SK-N-SH treated with all-trans-retinoic acid at 6 μM for 48 hours (cell line): Measurements from ENCODE around the gene EPN1.

Experiments
- ATAC-seq: fragments of 200-7000 bp; cut with Tn5 transposase; 3 replicates; pipeline ENCODE4 v1.9.1; 2020; ENCODE audit warnings: mild to moderate bottlenecking, moderate library complexity
- CREB5 ChIP-seq: fragments of 250-450 bp; sonication (Bioruptor Pico); IDR thresholded peaks from 2 replicates; pipeline ENCODE4 v1.5.1; 2020; ENCODE audit warnings: low read depth, mild to moderate bottlenecking, moderate library complexity
- CSDC2 ChIP-seq: fragments of 250-450 bp; sonication (Bioruptor Pico); IDR thresholded peaks from 2 replicates; pipeline ENCODE4 v1.5.0; 2020; ENCODE audit warnings: mild to moderate bottlenecking, moderate library complexity
- ESRRG ChIP-seq: fragments of 250-450 bp; sonication (Bioruptor Pico); IDR thresholded peaks from 2 replicates; pipeline ENCODE4 v1.6.1; 2021; ENCODE audit warnings: mild to moderate bottlenecking
- GLIS3 ChIP-seq: fragments of 250-450 bp; sonication (Bioruptor Pico); IDR thresholded peaks from 2 replicates; pipeline ENCODE4 v1.5.0; 2020; ENCODE audit warnings: mild to moderate bottlenecking, moderate library complexity
- ISL1 ChIP-seq: fragments of 250-450 bp; sonication (Bioruptor Pico); IDR thresholded peaks from 2 replicates; pipeline ENCODE4 v2.1.2; 2022; ENCODE audit warnings: mild to moderate bottlenecking, moderate library complexity
- OSR1 ChIP-seq: fragments of 250-450 bp; sonication (Bioruptor Pico); IDR thresholded peaks from 2 replicates; pipeline ENCODE4 v1.8.0; 2022; ENCODE audit warnings: moderate library complexity, mild to moderate bottlenecking, inconsistent platforms
- PATZ1 ChIP-seq: fragments of 250-450 bp; sonication (Bioruptor Pico); IDR thresholded peaks from 2 replicates; pipeline ENCODE4 v1.8.0; 2020; ENCODE audit warnings: mild to moderate bottlenecking, moderate library complexity, borderline replicate concordance
- POU6F1 ChIP-seq: fragments of 250-450 bp; sonication (Bioruptor Pico); IDR thresholded peaks from 2 replicates; pipeline ENCODE4 v1.8.0; 2021; ENCODE audit warnings: low read depth, mild to moderate bottlenecking, moderate library complexity, borderline replicate concordance
- PPARA ChIP-seq: fragments of 250-450 bp; sonication (Bioruptor Pico); IDR thresholded peaks from 2 replicates; pipeline ENCODE4 v1.5.0; 2020; ENCODE audit warnings: mild to moderate bottlenecking, borderline replicate concordance
- RARB ChIP-seq: fragments of 250-450 bp; sonication (Bioruptor Pico); IDR thresholded peaks from 2 replicates; pipeline ENCODE4 v1.8.0; 2021; ENCODE audit warnings: mild to moderate bottlenecking, moderate library complexity
- TCF4 ChIP-seq: fragments of 250-450 bp; sonication (Bioruptor Pico); IDR thresholded peaks from 2 replicates; pipeline ENCODE4 v1.8.0; 2021; ENCODE audit warnings: mild to moderate bottlenecking, moderate library complexity, borderline replicate concordance
- TSHZ2 ChIP-seq: fragments of 250-450 bp; sonication (Bioruptor Pico); IDR thresholded peaks from 2 replicates; pipeline ENCODE4 v1.5.0; 2020; ENCODE audit warnings: mild to moderate bottlenecking, moderate library complexity
- ZC3H10 ChIP-seq: fragments of 250-450 bp; sonication (Bioruptor Pico); IDR thresholded peaks from 2 replicates; pipeline ENCODE4 v1.5.1; 2021; ENCODE audit warnings: mild to moderate bottlenecking, moderate library complexity
- ZFP3 ChIP-seq: fragments of 250-450 bp; sonication (Bioruptor Pico); IDR thresholded peaks from 2 replicates; pipeline ENCODE4 v1.5.0; 2020; ENCODE audit warnings: mild to moderate bottlenecking, moderate library complexity
- ZFP30 ChIP-seq: fragments of 450-650 bp; formaldehyde crosslinking; IDR thresholded peaks from 2 replicates; pipeline ENCODE4 v1.5.0; 2022; ENCODE audit warnings: mild to moderate bottlenecking, moderate library complexity
- ZNF565 ChIP-seq: fragments of 450-650 bp; formaldehyde crosslinking; conservative IDR thresholded peaks from 2 replicates; pipeline ENCODE4 v1.5.0; 2020; ENCODE audit warnings: low read depth, mild to moderate bottlenecking, moderate library complexity
- ZNF70 ChIP-seq: fragments of 450-650 bp; formaldehyde crosslinking; IDR thresholded peaks from 2 replicates; pipeline ENCODE4 v1.5.0; 2020; ENCODE audit warnings: mild to moderate bottlenecking, moderate library complexity
- ZNF8 ChIP-seq: fragments of 450-650 bp; formaldehyde crosslinking; IDR thresholded peaks from 2 replicates; pipeline ENCODE4 v1.5.0; 2020; ENCODE audit warnings: mild to moderate bottlenecking, moderate library complexity

Gene EPN1

GRCh38 chr19:55647732-55648584 is 27.1 kb upstream of the EPN1 start, which contains the start of gene CCDC106:
CCDC106 (plus strand) TSS chr19:55648212; CDS start chr19:55649047, 835 bp downstream.
- ATAC-seq, result peak; percentile 64
- TF ChIP-seq TSHZ2 (0 out of 2 replicates have a peak, but pooled peaks have one; percentile 41), PPARA (CRISPR knock-in tag) (no peak), TCF4 (CRISPR knock-in tag) (no peak)
- TF ChIP-seq, all 23 proteins: peak for 1

- ATAC-seq, result peak; percentile 34
- TF ChIP-seq ZFP3 (CRISPR knock-in tag) (no peak), RARB (CRISPR knock-in tag) (no peak), ZNF70 (CRISPR knock-in tag) (no peak), GLIS3 (CRISPR knock-in tag) (no peak), CSDC2 (CRISPR knock-in tag) (no peak), POU6F1 (no peak), OSR1 (no peak), CREB5 (CRISPR knock-in tag) (no peak)
Measured at GRCh38 chr19:55648585-55649267, 26.3 kb upstream of the EPN1 start.

- ATAC-seq, result no peak
- no peak for TF ChIP-seq ZNF8 (CRISPR knock-in tag)
- no peak for TF ChIP-seq ZC3H10
- TF ChIP-seq ESRRG, result no peak
- no peak for TF ChIP-seq ZFP30 (CRISPR knock-in tag)
- TF ChIP-seq PATZ1 (CRISPR knock-in tag), result no peak
- no peak for TF ChIP-seq ISL1 (CRISPR knock-in tag)
- no peak for TF ChIP-seq GLIS3 (CRISPR knock-in tag)
- TF ChIP-seq CREB5 (CRISPR knock-in tag), result no peak
- TF ChIP-seq ZNF565, result no peak
- TF ChIP-seq, all 23 proteins: peak for 0
Measured at GRCh38 chr19:55649268-55650125, 25.5 kb upstream of the EPN1 start.
